ENCODE results near the gene ERG.

Gene ERG

GRCh38 chr21:38355353-38355752 is 142.9 kb downstream of the ERG start:
- no peak for DNase-seq

- DNase-seq = no peak
These were observed 143.5 kb downstream of the ERG start for GRCh38 chr21:38354746-38355145.

- no peak for DNase-seq
These were observed 144.0 kb downstream of the ERG start for GRCh38 chr21:38354231-38354630.

- peak; percentile 38 for DNase-seq
These were observed 145.6 kb downstream of the ERG start for GRCh38 chr21:38352536-38353219.

GRCh38 chr21:38351961-38352521 is 146.2 kb downstream of the ERG start:
- DNase-seq = no peak

- DNase-seq = no peak
These were observed 146.9 kb downstream of the ERG start for GRCh38 chr21:38351176-38351959.

- no peak for DNase-seq
These were observed 147.6 kb downstream of the ERG start for GRCh38 chr21:38350684-38351083.

- no peak for DNase-seq
These were observed 148.3 kb downstream of the ERG start for GRCh38 chr21:38349977-38350376.

GRCh38 chr21:38349111-38349746 is 149.0 kb downstream of the ERG start:
- DNase-seq = no peak

GRCh38 chr21:38346286-38346685 is 152.0 kb downstream of the ERG start:
- no peak for DNase-seq

GRCh38 chr21:38343691-38344090 is 154.6 kb downstream of the ERG start:
- DNase-seq = no peak

GRCh38 chr21:38342739-38343138 is 155.5 kb downstream of the ERG start:
- no peak for DNase-seq

GRCh38 chr21:38341546-38342012 is 156.7 kb downstream of the ERG start:
- no peak for DNase-seq

- DNase-seq = no peak
These were observed 158.1 kb downstream of the ERG start for GRCh38 chr21:38340131-38340530.

- DNase-seq = no peak
These were observed 160.5 kb downstream of the ERG start for GRCh38 chr21:38337793-38338192.

GRCh38 chr21:38334866-38335265 is 163.4 kb downstream of the ERG start:
- no peak for DNase-seq

GRCh38 chr21:38333301-38334272 is 164.7 kb downstream of the ERG start:
- no peak for DNase-seq

GRCh38 chr21:38330666-38331065 is 167.6 kb downstream of the ERG start:
- no peak for DNase-seq

Measured in CD4-positive, alpha-beta T cell treated with Interferon gamma for 1 hour (primary cell).